SK-N-SH treated with all-trans-retinoic acid at 6 μM for 48 hours (cell line): Measurements from ENCODE around the gene PRUNE2.

ENCODE experiments used
- ARNTL ChIP-seq: fragments of 450-650 bp; formaldehyde crosslinking; IDR thresholded peaks from 2 replicates; pipeline ENCODE4 v1.5.0; 2020; ENCODE audit warnings: low read depth, mild to moderate bottlenecking, moderate library complexity, borderline replicate concordance
- ISL1 ChIP-seq: fragments of 250-450 bp; sonication (Bioruptor Pico); IDR thresholded peaks from 2 replicates; pipeline ENCODE4 v2.1.2; 2022; ENCODE audit warnings: mild to moderate bottlenecking, moderate library complexity
- OSR1 ChIP-seq: fragments of 250-450 bp; sonication (Bioruptor Pico); IDR thresholded peaks from 2 replicates; pipeline ENCODE4 v1.8.0; 2022; ENCODE audit warnings: moderate library complexity, mild to moderate bottlenecking, inconsistent platforms
- PATZ1 ChIP-seq: fragments of 250-450 bp; sonication (Bioruptor Pico); IDR thresholded peaks from 2 replicates; pipeline ENCODE4 v1.8.0; 2020; ENCODE audit warnings: mild to moderate bottlenecking, moderate library complexity, borderline replicate concordance
- POU6F1 ChIP-seq: fragments of 250-450 bp; sonication (Bioruptor Pico); IDR thresholded peaks from 2 replicates; pipeline ENCODE4 v1.8.0; 2021; ENCODE audit warnings: low read depth, mild to moderate bottlenecking, moderate library complexity, borderline replicate concordance
- TCF4 ChIP-seq: fragments of 250-450 bp; sonication (Bioruptor Pico); IDR thresholded peaks from 2 replicates; pipeline ENCODE4 v1.8.0; 2021; ENCODE audit warnings: mild to moderate bottlenecking, moderate library complexity, borderline replicate concordance
- TOX ChIP-seq: fragments of 250-450 bp; sonication (Bioruptor Pico); IDR thresholded peaks from 2 replicates; pipeline ENCODE4 v1.8.0; 2021; ENCODE audit warnings: mild to moderate bottlenecking, moderate library complexity, borderline replicate concordance
- ZC3H10 ChIP-seq: fragments of 250-450 bp; sonication (Bioruptor Pico); IDR thresholded peaks from 2 replicates; pipeline ENCODE4 v1.5.1; 2021; ENCODE audit warnings: mild to moderate bottlenecking, moderate library complexity
- ZFP3 ChIP-seq: fragments of 250-450 bp; sonication (Bioruptor Pico); IDR thresholded peaks from 2 replicates; pipeline ENCODE4 v1.5.0; 2020; ENCODE audit warnings: mild to moderate bottlenecking, moderate library complexity
- ZNF70 ChIP-seq: fragments of 450-650 bp; formaldehyde crosslinking; IDR thresholded peaks from 2 replicates; pipeline ENCODE4 v1.5.0; 2020; ENCODE audit warnings: mild to moderate bottlenecking, moderate library complexity
- TF ChIP-seq, protein P1 (sequence below): fragments of 250-450 bp; sonication (Bioruptor Pico); IDR thresholded peaks from 2 replicates; pipeline ENCODE4 v1.5.1; 2020; ENCODE audit warnings: low read depth, mild to moderate bottlenecking, moderate library complexity

DNA sequence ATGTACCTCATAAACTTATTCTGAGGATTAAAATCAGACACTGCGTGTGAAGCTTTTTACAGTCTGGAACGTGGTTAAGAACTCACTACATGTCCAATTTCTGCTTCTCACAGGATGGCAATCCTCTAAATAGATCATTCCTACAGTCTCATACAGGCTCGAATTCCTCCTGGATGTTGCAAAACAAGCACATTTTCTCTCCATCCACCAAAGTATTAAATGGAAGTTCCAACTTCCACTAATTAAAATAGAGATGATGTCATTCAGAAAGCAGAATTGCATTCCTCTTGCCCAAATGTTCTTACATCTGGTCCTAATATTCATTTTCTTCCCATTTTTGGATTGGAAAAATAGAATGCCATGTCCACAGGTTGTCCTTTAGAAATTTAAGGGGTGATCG lies 287.2 kb downstream of the PRUNE2 start:
- TF ChIP-seq ARNTL (CRISPR knock-in tag), result no peak
- TF ChIP-seq TCF4, result no peak
- TF ChIP-seq, protein P1, sequence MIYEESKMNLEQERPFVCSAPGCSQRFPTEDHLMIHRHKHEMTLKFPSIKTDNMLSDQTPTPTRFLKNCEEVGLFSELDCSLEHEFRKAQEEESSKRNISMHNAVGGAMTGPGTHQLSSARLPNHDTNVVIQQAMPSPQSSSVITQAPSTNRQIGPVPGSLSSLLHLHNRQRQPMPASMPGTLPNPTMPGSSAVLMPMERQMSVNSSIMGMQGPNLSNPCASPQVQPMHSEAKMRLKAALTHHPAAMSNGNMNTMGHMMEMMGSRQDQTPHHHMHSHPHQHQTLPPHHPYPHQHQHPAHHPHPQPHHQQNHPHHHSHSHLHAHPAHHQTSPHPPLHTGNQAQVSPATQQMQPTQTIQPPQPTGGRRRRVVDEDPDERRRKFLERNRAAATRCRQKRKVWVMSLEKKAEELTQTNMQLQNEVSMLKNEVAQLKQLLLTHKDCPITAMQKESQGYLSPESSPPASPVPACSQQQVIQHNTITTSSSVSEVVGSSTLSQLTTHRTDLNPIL (CRISPR knock-in tag), result no peak
- no peak for TF ChIP-seq ZNF70 (CRISPR knock-in tag)
- no peak for TF ChIP-seq ZC3H10 (CRISPR knock-in tag)
- TF ChIP-seq TOX (CRISPR knock-in tag), result no peak
- TF ChIP-seq ISL1, result no peak
- no peak for TF ChIP-seq ZFP3 (CRISPR knock-in tag)
- TF ChIP-seq POU6F1, result no peak
- TF ChIP-seq PATZ1, result no peak
- TF ChIP-seq OSR1, result no peak
